Measurements from ENCODE around the gene RASSF4. TPM values are rescaled to one million over a fixed set of nuclear protein-coding genes. Genes with fewer than 3 reads are reported as not detected.

The RASSF4 gene
- total and polyA plus RNA-seq, 4 donors, result 19.5 to 55.4 (median 41.6) TPM

GRCh38 chr10:44961931-44962750 is 2.5 kb downstream of the RASSF4 start:
- no peak overlapping the region for H3K4me3 ChIP-seq
- ATAC-seq (ENCODE audit: insufficient read depth, low FRiP score) (no peak), DNase-seq (no peak)
- 85 to 91% methylated on average over 11 of the region's 11 CpGs for WGBS, 2 donors
- peak overlapping the region in 1 of 2 donors; percentile 99 for H3K27ac ChIP-seq (ENCODE audit: low read depth in 1 of 2, low read length in 1 of 2)
- H3K4me1 ChIP-seq (ENCODE audit: control insufficient read depth in 5 of 5, insufficient read depth in 5 of 5, low read length in 5 of 5), result peaks cover 9 to 38% (median 28%) of the 10 kb centered on the region in 5 donors
- no peaks in the 10 kb centered on the region for H3K9me3 ChIP-seq (ENCODE audit: control insufficient read depth in 4 of 4, insufficient read depth in 3 of 4, low read length in 3 of 4)
- no peaks in the 10 kb centered on the region for H3K36me3 ChIP-seq (ENCODE audit: control insufficient read depth in 4 of 4, insufficient read depth in 4 of 4, low read length in 4 of 4)
- TF ChIP-seq, protein P1, sequence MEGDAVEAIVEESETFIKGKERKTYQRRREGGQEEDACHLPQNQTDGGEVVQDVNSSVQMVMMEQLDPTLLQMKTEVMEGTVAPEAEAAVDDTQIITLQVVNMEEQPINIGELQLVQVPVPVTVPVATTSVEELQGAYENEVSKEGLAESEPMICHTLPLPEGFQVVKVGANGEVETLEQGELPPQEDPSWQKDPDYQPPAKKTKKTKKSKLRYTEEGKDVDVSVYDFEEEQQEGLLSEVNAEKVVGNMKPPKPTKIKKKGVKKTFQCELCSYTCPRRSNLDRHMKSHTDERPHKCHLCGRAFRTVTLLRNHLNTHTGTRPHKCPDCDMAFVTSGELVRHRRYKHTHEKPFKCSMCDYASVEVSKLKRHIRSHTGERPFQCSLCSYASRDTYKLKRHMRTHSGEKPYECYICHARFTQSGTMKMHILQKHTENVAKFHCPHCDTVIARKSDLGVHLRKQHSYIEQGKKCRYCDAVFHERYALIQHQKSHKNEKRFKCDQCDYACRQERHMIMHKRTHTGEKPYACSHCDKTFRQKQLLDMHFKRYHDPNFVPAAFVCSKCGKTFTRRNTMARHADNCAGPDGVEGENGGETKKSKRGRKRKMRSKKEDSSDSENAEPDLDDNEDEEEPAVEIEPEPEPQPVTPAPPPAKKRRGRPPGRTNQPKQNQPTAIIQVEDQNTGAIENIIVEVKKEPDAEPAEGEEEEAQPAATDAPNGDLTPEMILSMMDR (IDR thresholded peaks at IDR 0.05; ENCODE audit: control extremely low read depth, extremely low read depth), result no peak
- no peaks in the 10 kb centered on the region for H3K27me3 ChIP-seq (ENCODE audit: control insufficient read depth in 3 of 3, insufficient read depth in 3 of 3, low read length in 2 of 3)
- H3K9ac ChIP-seq (ENCODE audit: insufficient read depth in 1 of 2, low read length in 2 of 2), result no peak overlapping the region

GRCh38 chr10:44962870-44963738 is 3.5 kb downstream of the RASSF4 start:
- Histone ChIP-seq H3K27ac (ENCODE audit: low read depth in 1 of 2, low read length in 1 of 2) (peak overlapping the region; percentile 57 to 99), H3K27me3 (ENCODE audit: control insufficient read depth in 3 of 3, insufficient read depth in 3 of 3, low read length in 2 of 3) (no peaks in the 10 kb centered on the region), H3K4me3 (no peak overlapping the region), H3K9me3 (ENCODE audit: control insufficient read depth in 4 of 4, insufficient read depth in 3 of 4, low read length in 3 of 4) (no peaks in the 10 kb centered on the region), H3K4me1 (ENCODE audit: control insufficient read depth in 5 of 5, insufficient read depth in 5 of 5, low read length in 5 of 5) (peaks cover 9 to 33% (median 29%) of the 10 kb centered on the region in 5 donors), H3K36me3 (ENCODE audit: control insufficient read depth in 4 of 4, insufficient read depth in 4 of 4, low read length in 4 of 4) (no peaks in the 10 kb centered on the region), H3K9ac (ENCODE audit: insufficient read depth in 1 of 2, low read length in 2 of 2) (no peak overlapping the region)
- WGBS, 2 donors, result 72 to 75% methylated on average over 19 of the region's 19 CpGs
- ATAC-seq (ENCODE audit: insufficient read depth, low FRiP score), result no peak
- TF ChIP-seq, protein P1 (IDR thresholded peaks at IDR 0.05; ENCODE audit: control extremely low read depth, extremely low read depth), result no peak
- peak in 1 of 3 donors; percentile 45 for DNase-seq

- TF ChIP-seq, protein P1 (IDR thresholded peaks at IDR 0.05; ENCODE audit: control extremely low read depth, extremely low read depth), result no peak
- Histone ChIP-seq H3K9ac (ENCODE audit: insufficient read depth in 1 of 2, low read length in 2 of 2) (no peak overlapping the region), H3K27me3 (ENCODE audit: control insufficient read depth in 3 of 3, insufficient read depth in 3 of 3, low read length in 2 of 3) (no peaks in the 10 kb centered on the region), H3K36me3 (ENCODE audit: control insufficient read depth in 4 of 4, insufficient read depth in 4 of 4, low read length in 4 of 4) (no peaks in the 10 kb centered on the region), H3K27ac (ENCODE audit: low read depth in 1 of 2, low read length in 1 of 2) (peak overlapping the region; percentile 85 to 99), H3K4me1 (ENCODE audit: control insufficient read depth in 5 of 5, insufficient read depth in 5 of 5, low read length in 5 of 5) (peaks cover 17 to 39% (median 27%) of the 10 kb centered on the region in 5 donors), H3K4me3 (no peak overlapping the region), H3K9me3 (ENCODE audit: control insufficient read depth in 4 of 4, insufficient read depth in 3 of 4, low read length in 3 of 4) (peaks cover 0 to 2% (median 0%) of the 10 kb centered on the region in 4 donors)
- DNase-seq (peak; percentile 60 to 61 (median 60)), ATAC-seq (ENCODE audit: insufficient read depth, low FRiP score) (no peak)
- 54 to 71% methylated on average over 15 of the region's 15 CpGs for whole genome bisulfite sequencing, 2 donors
Observed at GRCh38 chr10:44963772-44964633, 4.4 kb downstream of the RASSF4 start.
